Peyer's patch (tissue), 4 donors: ENCODE measurements around the gene FAM118B.

ENCODE experiments used
- CTCF ChIP-seq, 6 experiments: fragments of 450-650 bp in 4 of 6; fragments of 200-600 bp in 2 of 6; sonication (generic) in 1 of 6; IDR thresholded peaks; one replicate each; pipeline ENCODE4 v1.5.1; 2017 to 2019; ENCODE audit warnings: antibody characterized with exemption in 6 of 6, mild to moderate bottlenecking in 3 of 6, moderate library complexity in 1 of 6
- POLR2A ChIP-seq, 2 donors: fragments of 450-650 bp; IDR thresholded peaks; one replicate each; pipeline ENCODE4 v1.5.1; 2017; ENCODE audit warnings: antibody characterized with exemption in 2 of 2, mild to moderate bottlenecking in 2 of 2, moderate library complexity in 2 of 2

GRCh38 chr11:126229858-126230540, 18.4 kb downstream of the FAM118B start:
- no peak for TF ChIP-seq CTCF (IDR thresholded peaks at IDR 0.05)
- TF ChIP-seq POLR2A (IDR thresholded peaks at IDR 0.05): no peak
